Glutamatergic neuron (in vitro differentiated cells): ENCODE results near the gene OTOGL. TPM values are rescaled to one million over a fixed set of nuclear protein-coding genes. Genes with fewer than 3 reads are reported as not detected.
"Not testable (repeated sequence)": the region's sequence is repeated elsewhere in the genome, so short reads cannot be mapped to it uniquely, and the experiment has no call there.

Source experiments
- DNase-seq: peaks from one replicate; pipeline ENCODE4 v3.0.0; 2022
- H3K27ac Mint-ChIP-seq: one replicate; pipeline ENCODE4 v1.8.0; 2020; ENCODE audit warnings: mild to moderate bottlenecking, mixed read lengths, inconsistent platforms; ENCODE audit not compliant: unreplicated experiment
- H3K27me3 Mint-ChIP-seq: one replicate; pipeline ENCODE4 v1.8.0; 2020; ENCODE audit warnings: mild to moderate bottlenecking, moderate library complexity, mixed read lengths, inconsistent platforms; ENCODE audit not compliant: unreplicated experiment
- H3K36me3 Mint-ChIP-seq: one replicate; pipeline ENCODE4 v1.8.0; 2020; ENCODE audit warnings: mild to moderate bottlenecking, mixed read lengths, inconsistent platforms; ENCODE audit not compliant: unreplicated experiment
- H3K4me1 Mint-ChIP-seq: one replicate; pipeline ENCODE4 v1.8.0; 2020; ENCODE audit warnings: mild to moderate bottlenecking, low read depth, mixed read lengths, inconsistent platforms; ENCODE audit not compliant: unreplicated experiment
- H3K4me3 Mint-ChIP-seq: one replicate; pipeline ENCODE4 v1.8.0; 2020; ENCODE audit warnings: mild to moderate bottlenecking, mixed read lengths, inconsistent platforms; ENCODE audit not compliant: unreplicated experiment
- H3K9me3 Mint-ChIP-seq: one replicate; pipeline ENCODE4 v1.8.0; 2020; ENCODE audit warnings: mild to moderate bottlenecking, moderate library complexity, mixed read lengths, inconsistent platforms; ENCODE audit not compliant: unreplicated experiment
- total RNA-seq: library from RNA; stranded (reverse); fragmentation: NEBNext Ultra II Directional; extraction: Animal tissue kit (Norgen Biotek cat#: 25700); gene quantifications from one replicate; pipeline ENCODE4 v1.2.1, GENCODE V29; 2021; ENCODE audit not compliant: unreplicated experiment
- TF ChIP-seq, protein P1 (sequence below): fragments of 200-600 bp; sonication (generic); IDR thresholded peaks from one replicate; pipeline ENCODE4 v1.5.0; 2021; ENCODE audit not compliant: partially characterized antibody, unreplicated experiment

OTOGL gene
- total RNA-seq, 1 donor from 2014 or later: 0.83 TPM

DNA sequence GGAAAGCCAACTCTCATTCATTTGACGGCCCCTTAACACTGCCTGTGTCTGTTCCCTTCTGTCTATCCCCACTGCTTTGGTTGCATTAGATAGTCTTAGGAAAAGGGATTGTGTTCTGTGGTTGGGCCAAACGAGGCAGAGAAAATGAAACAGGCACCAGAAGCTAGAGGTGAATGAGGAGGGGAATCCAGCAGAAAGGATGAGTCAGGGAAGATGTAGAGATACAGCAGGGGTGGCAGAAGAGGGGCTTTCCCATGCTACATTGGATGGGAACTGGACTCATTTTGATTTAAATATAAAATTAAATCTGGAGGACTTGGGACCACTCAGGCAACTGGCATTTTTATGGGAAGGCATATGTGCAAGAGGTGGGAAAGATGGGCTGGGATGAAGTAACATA lies 43.3 kb downstream of the OTOGL start:
- no peaks in the 10 kb centered on the region for H3K9me3 Mint-ChIP-seq
- no peak overlapping the region for H3K4me3 Mint-ChIP-seq
- H3K36me3 Mint-ChIP-seq: no peaks in the 10 kb centered on the region
- TF ChIP-seq, protein P1, sequence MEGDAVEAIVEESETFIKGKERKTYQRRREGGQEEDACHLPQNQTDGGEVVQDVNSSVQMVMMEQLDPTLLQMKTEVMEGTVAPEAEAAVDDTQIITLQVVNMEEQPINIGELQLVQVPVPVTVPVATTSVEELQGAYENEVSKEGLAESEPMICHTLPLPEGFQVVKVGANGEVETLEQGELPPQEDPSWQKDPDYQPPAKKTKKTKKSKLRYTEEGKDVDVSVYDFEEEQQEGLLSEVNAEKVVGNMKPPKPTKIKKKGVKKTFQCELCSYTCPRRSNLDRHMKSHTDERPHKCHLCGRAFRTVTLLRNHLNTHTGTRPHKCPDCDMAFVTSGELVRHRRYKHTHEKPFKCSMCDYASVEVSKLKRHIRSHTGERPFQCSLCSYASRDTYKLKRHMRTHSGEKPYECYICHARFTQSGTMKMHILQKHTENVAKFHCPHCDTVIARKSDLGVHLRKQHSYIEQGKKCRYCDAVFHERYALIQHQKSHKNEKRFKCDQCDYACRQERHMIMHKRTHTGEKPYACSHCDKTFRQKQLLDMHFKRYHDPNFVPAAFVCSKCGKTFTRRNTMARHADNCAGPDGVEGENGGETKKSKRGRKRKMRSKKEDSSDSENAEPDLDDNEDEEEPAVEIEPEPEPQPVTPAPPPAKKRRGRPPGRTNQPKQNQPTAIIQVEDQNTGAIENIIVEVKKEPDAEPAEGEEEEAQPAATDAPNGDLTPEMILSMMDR: no peak
- H3K27ac Mint-ChIP-seq: no peak overlapping the region
- H3K27me3 Mint-ChIP-seq: no peaks in the 10 kb centered on the region
- no peaks in the 10 kb centered on the region for H3K4me1 Mint-ChIP-seq
- no peak for DNase-seq

DNA sequence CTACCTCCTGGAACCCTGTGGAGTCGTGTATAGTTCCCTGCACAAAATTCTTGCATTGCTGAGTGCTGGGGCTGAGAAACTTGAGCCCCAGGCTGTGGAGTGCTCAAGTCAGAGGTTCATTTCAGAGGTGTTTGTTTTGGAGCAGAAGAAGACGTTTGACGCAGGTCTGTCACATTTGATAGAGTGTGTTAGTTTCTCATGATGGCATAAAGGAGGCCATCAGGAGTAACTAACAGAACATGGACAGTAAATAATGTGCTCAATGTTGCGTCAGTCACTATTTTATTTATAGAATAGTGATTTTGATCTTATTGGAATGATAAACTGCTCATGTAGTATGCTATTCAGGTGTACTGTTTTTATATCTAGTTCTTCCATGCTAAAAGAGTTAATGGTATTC lies 44.2 kb downstream of the OTOGL start:
- TF ChIP-seq, protein P1: no peak

DNA sequence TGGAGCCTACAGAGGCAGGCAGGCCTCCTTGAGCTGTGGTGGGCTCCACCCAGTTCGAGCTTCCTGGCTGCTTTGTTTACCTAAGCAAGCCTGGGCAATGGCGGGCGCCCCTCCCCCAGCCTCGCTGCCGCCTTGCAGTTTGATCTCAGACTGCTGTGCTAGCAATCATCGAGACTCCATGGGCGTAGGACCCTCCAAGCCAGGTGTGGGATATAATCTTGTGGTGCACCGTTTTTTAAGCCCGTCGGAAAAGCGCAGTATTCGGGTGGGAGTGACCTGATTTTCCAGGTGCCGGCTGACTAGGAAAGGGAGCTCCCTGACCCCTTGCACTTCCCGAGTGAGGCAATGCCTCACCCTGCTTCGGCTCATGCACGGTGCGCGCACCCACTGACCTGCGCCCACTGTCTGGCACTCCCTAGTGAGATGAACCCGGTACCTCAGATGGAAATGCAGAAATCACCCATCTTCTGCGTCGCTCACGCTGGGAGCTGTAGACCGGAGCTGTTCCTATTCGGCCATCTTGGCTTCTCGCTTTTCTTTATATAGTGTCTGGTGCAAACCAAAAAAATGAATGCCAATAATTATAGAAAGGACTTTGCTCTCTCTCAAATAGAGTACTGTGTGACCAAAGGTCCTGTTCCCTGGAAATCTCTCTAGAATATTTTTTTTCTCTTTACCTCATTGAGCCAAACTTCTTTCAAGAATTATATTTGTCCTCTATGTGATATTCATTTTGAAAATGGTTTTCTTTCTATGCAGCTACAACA lies 50.4 kb downstream of the OTOGL start:
- H3K4me3 Mint-ChIP-seq, H3K27me3 Mint-ChIP-seq, DNase-seq, H3K36me3 Mint-ChIP-seq, H3K4me1 Mint-ChIP-seq, H3K27ac Mint-ChIP-seq, H3K9me3 Mint-ChIP-seq: not testable (repeated sequence)

More for the DNA sequence above, 44.2 kb downstream of the OTOGL start:
- DNase-seq: no peak
- Mint-ChIP-seq H3K9me3 (peaks cover 2% of the 10 kb centered on the region), H3K27me3 (no peaks in the 10 kb centered on the region), H3K27ac (no peak overlapping the region), H3K36me3 (no peaks in the 10 kb centered on the region), H3K4me3 (no peak overlapping the region), H3K4me1 (no peaks in the 10 kb centered on the region)

DNA sequence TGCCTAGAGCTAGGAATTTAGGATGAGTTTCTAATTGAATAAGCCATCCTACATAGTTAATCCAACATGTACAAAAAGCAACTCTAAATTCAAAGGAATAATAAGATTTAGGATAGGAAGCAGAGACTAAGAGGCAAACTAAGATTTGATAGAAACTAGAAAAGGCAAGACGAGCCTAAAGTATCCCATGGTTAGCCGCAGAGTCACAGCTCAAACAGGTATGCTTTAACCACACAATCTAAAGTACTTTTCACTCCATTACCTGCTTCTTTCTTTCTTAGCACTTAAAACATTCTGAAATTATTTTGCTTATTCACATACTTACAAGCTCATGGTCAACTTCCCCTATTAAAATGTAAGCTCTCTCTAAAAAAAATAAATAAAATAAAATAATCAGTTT lies 51.8 kb downstream of the OTOGL start:
- no peak overlapping the region for H3K27ac Mint-ChIP-seq
- no peaks in the 10 kb centered on the region for H3K27me3 Mint-ChIP-seq
- H3K36me3 Mint-ChIP-seq: no peaks in the 10 kb centered on the region
- H3K9me3 Mint-ChIP-seq: peaks cover 2% of the 10 kb centered on the region
- no peak for DNase-seq
- TF ChIP-seq, protein P1: no peak
- H3K4me1 Mint-ChIP-seq: no peaks in the 10 kb centered on the region
- H3K4me3 Mint-ChIP-seq: no peak overlapping the region

DNA sequence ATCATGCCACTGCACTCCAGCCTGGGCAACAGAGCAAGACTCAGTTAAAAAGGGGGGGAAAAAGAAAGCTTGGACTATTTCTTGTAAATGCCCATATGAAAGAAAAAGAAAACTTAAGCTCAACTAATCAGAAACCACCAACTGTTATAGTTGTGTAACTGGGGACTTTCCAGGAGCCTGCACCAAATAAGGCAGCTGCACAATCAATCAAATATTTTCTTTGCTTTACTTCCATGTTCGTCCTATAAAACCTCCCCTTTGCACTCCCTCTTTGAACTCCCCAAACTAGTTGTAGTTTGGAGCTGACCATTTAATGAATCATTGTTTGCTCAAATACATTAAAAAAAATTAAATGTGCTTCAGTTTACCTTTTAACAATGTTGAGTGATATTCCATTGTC lies 54.9 kb downstream of the OTOGL start:
- Mint-ChIP-seq H3K9me3 (no peaks in the 10 kb centered on the region), H3K36me3 (no peaks in the 10 kb centered on the region), H3K27ac (no peak overlapping the region), H3K4me1 (no peaks in the 10 kb centered on the region), H3K27me3 (no peaks in the 10 kb centered on the region), H3K4me3 (no peak overlapping the region)
- no peak for DNase-seq
- TF ChIP-seq, protein P1: no peak
